Left cardiac atrium (tissue), 4 donors: ENCODE measurements around the gene HDAC4. TPM values are rescaled to one million over a fixed set of nuclear protein-coding genes. Genes with fewer than 3 reads are reported as not detected.

Source experiments
- ATAC-seq, 2 donors: fragments of 200-7000 bp; cut with Tn5 transposase; one replicate each; pipeline ENCODE4 v1.9.1; 2020; ENCODE audit warnings: mild to moderate bottlenecking in 2 of 2, moderate library complexity in 2 of 2
- DNase-seq: peaks from one replicate; pipeline ENCODE4 v3.0.0-alpha.2; 2020
- intact Hi-C, 2 donors: fragments of 100-400 bp; cut with DNase I; formaldehyde crosslinking; loops; one replicate each; pipeline versions ENCODE4 v1.14.1 to v1.15.1; 2022 to 2023
- total RNA-seq, 2 donors: library from RNA; stranded (reverse); fragmentation: NEBNext Ultra II Directional; extraction: Animal tissue kit (Norgen Biotek cat#: 25700); gene quantifications; one replicate each; pipeline ENCODE4 v1.2.1, GENCODE V29; 2021
- donor health status: DM: no; HTN: yes; CAD: no.
- donor health status: DM: no; HTN: yes; CAD: no; lungs with severe emphysema.
- donor health status: DM: yes; HTN: yes; CAD: no.
- donor health status: Dilated cardiomyopathy.

HDAC4 gene
- total RNA-seq, 2 donors from 2014 or later: 25.6 to 31.2 TPM

DNA sequence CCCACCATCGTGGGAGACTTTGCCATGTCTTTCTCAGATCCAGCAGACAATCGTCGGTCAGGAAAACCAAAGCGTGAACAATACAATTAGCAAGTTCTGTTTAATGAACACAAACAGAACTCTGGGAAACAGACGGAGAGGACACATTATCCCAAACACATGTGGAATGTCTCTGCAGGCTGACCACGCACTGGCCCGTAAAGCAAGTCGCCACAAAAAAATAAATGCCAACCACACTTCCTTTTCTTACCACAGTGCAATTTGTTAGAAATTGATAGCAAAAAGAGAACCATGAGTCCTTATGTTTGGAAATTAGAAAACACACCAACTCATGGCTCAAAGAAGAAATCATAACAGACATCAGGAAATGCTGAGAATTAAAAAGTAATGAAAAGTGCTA is 342.1 kb downstream of the HDAC4 start:
- intact Hi-C loops: no loop called here

DNA sequence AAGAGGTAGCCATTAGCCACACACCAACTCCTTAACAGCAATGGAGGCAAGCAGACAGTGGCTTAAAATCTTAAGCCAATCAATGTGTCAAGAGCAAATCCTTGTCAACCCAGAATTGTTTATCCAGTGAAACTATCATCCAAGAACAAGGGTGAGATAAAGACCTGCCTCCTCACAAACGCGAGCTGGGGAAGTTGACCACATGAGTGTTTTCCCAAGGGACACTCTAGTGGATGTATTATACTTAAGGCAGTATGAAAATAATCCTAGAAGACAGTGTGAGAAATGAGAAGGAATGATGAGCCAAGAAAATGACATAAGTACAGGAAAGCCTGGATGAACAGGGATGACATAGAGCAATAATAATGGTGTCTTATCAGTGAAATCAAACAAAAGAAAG is 343.3 kb downstream of the HDAC4 start:
- no peak for DNase-seq
- intact Hi-C loops: no loop called here
- ATAC-seq: no peak

More for the DNA sequence above, 342.1 kb downstream of the HDAC4 start:
- DNase-seq (no peak), ATAC-seq (no peak)

DNA sequence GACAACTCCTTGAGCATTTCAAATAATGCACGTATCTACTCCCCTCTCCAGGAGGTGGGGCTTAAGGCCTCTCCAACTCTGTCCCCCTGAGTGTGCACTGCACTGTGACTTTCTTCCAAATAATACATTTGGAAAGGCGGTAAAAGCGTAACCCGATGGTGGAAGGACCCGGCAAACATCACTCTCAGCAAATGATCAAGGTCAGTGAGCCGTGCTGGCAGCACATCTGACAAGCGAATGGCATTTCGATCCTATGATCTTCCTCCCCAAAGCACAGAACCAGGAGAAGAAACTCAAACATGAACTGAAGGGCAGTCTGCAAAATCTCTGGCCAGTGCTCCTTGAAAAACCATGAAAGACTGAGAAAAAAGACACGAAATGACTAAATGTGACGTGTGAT is 344.2 kb downstream of the HDAC4 start:
- ATAC-seq (no peak), DNase-seq (no peak)
- intact Hi-C loops: no loop called here

DNA sequence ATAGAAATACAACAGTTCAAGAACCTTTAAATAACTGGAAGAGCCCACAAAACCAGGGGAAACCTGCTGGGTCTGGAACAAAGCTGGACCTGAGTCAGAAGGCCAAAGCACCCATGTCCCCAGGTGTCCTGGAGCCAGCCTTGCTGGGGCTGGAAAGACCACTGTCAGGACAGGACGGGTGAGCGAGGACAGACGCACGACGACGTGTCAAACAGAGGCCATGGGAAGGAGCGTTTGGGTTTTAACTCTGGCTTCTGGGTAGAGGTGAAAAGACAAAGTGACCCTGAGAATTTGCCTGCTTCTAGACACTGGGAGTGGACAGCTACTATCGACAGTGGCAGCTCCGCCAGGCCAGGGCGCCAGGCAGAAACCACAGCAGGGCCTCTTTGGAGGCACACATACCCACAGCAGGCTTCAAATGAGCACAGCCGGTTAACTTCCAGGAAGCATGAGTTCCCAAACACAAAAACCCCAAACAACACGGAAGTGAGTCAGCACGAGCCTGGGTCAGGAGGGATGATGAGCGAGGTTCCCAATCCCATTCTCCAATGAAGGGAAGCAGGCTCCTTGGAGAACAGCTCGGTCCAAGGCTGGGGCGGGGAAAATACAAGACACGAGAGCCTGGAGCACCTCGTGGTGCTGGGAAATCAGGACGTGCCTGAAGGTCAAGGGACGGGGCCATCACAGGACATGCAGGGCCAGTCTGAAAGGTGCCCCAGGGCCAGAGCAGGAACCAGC is 344.9 kb downstream of the HDAC4 start:
- peak; percentile 9 for DNase-seq
- intact Hi-C loops: no loop called here

DNA sequence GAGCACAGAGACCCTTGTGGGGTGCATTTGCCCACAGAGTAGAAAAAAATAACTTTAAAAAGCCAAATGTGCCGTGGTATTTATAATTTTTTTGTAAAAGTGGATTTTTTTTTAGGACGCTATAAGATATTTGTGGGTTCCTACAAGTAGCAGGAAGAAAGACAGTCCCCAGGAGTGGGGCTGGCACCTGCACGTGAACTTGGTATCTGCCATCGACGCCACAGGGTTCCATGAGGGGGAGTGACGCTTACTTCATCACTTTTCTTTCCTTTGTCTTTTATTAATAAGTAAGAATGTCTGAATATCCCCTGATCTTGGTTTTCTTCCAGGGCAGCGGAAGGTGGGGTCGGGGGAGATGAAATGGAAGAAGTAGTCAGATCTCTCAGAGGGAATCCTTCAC is 345.9 kb downstream of the HDAC4 start:
- intact Hi-C loops: no loop called here
- ATAC-seq (no peak), DNase-seq (no peak)

More for the DNA sequence above, 344.9 kb downstream of the HDAC4 start:
- ATAC-seq: no peak

DNA sequence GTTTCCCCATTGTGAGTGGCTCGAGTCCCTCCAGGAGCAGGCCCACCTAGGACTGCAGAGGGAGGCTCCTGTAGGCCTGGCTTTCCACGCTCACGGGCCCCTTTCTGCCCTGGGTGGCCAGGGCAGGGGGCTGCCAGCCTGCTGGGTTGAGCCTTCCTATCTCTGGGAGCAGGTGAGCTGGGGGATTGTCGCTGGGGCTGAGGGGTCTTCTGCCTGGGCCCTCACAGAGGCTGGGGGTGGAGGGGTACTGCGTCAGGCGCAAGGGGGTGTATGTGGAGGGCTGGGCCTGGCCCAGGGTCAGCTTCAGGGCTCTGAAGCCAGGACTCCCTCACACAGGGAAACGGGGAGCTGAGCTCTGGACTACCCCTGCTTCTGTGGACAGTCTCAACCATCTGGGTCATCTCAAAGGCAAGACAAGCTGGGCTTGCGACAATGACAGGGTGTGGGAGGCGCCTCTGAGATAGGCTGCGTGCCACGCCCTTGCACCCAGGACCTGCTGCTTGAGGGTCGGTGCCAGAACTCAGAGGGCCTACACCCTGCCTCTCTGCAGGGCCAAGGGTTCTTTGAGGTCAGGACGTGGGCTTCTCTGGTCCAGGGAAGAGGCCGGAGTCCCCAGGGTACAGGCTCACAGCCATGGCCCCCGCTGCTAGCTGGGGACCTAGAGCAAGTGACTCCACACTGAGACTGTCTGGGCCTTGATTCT is 346.9 kb downstream of the HDAC4 start:
- intact Hi-C loops: no loop called here
- no peak for DNase-seq
- peak; percentile 40 to 47 for ATAC-seq

DNA sequence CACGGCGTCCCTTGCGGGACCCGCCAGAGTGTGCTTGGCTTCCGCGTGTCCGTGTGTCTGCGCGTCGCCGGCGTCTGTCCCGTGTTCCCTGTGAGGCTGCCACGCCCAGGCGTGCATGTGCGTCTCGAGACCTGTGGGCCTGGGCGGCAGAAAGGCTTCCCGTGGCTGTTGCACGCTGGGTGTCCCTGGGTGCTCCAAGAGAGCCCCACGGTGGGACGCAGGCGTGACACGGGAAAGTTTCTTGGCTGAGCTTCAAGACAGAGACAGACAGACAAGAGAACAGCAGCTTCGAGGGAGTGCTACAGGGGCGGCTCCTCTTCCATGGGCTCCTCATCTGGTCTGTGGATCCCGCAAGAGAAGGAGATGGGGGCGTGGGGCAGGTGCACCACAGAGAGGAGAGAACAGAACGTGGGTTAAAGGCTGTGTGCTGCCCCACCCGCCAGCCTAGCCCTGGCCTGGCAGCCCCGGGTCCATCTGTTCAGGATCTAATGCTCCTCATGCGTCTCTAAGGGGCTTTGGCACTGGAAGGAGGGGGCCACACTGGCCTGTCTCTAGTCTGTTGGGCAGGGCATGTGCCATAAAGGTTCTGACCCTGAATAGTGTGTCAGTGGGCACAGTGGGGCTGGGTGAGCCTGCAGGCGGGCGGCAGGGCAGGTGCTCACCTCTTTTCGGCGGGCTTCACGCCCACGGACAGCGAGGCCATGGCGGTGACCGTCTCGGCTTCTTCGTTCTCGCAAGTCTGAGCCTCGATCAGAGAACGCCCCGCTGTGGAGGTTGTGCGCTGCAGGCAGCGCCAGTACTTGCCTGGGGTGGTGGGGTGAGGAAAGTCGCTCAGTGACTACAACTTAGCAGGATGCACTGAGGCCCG is 347.8 kb downstream of the HDAC4 start:
- no peak for DNase-seq
- intact Hi-C loops: no loop called here
- no peak for ATAC-seq

DNA sequence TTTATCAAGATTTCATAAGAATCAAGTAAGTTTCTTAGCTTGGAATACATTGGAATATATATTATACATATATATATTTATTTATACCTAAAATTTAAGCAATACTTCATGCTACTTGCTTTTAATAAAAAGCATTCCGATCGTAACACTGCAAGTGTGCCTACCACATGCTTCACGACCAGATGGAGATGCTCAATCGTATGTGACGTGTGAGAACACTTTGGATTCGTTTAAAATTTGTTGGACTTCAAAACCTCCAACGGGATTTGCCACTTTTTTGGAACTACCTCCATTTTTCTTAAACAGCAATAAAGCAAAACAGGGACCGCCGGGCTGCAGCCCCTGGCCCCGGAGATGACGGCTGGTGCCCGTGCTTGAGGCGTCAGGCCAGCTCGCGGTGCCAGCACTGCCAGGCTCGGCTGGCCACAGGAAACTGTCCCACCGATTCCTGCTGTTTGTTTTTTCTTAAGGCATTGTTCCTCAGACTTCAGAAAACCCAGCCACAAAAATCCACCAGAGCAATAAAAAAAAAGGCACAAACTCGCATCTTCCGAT is 348.9 kb downstream of the HDAC4 start:
- DNase-seq: no peak

DNA sequence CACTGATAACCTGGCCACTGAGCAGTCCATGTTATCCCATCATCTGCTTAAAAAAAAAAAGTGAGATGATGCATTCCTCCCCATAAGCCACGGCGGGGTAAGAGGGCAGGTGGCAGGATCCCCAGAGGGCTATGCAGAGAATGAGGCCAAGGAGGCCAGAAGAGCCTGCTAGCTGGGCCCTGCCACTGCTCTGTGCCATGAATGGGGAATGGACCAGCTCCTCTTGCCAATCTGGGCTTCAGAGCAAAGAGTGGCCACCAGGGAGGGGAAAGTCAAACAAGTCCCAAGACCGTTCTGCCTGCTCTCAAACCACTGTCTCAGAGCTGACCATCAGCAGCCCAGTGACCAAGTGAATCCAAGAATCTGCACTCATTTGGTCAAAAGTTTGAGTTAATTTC is 350.6 kb downstream of the HDAC4 start:
- ATAC-seq (no peak), DNase-seq (no peak)
- intact Hi-C loops: no loop called here

More for the DNA sequence above, 348.9 kb downstream of the HDAC4 start:
- no peak for ATAC-seq
- intact Hi-C loops: no loop called here

DNA sequence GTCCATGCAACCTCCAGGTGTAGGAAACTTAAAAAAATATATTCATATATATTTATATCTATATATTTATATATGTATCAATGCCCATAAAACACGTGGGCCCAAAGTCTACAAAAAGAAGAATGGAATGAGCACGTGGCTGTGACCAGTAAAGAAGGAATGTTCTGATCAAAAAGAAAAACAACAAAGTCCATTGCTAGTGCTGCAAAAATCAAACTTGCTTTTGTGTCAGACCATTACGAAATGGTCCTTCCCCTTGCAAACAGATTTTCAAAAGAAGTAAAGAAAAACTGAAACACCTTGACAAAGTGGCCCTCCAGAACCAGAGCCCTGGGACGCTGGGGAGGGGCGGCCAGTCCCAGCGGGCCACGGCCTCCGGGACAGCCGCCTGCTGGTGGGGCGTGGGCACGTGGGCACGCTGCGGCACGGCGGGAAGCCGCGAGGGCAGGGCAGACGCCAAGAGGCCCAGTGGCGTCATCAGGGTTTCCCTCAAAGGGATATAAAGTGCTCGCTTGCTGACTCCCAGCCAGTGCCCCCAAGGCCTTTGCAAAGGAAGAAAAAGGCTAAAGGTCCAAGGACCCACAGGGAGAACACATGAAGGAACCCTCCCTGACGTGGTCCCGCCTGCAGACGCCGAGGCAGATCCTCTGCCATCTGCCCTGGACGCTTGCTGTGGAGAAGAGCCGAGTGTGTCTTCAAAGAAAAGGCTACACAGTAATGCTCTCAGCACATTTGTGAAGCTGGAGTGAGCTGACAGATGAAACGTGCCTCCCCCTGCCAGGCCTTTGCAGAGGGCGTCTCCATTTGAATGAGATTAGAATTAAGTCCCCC is 351.2 kb downstream of the HDAC4 start:
- no peak for ATAC-seq
- no peak for DNase-seq
- intact Hi-C loops: no loop called here

DNA sequence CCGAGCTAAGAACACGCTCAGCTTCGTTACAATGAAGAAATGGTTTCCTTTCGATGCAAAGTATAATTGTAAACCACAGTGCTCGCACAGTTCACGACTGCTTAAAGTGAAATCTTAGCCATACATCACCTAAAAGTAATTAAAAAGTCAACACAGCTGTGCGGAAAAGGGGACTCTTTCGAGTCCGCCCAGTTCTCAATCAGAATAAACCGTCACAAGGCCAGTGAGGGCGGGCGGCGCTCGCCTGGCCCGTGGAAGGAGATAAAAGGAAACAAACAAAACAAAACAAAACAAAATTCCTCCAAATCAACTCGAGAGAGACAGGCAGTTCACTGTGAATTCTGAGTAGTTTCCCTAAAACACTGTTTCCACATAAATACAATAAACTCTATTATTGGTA is 352.1 kb downstream of the HDAC4 start:
- DNase-seq (no peak), ATAC-seq (no peak)
- intact Hi-C loops: no loop called here

DNA sequence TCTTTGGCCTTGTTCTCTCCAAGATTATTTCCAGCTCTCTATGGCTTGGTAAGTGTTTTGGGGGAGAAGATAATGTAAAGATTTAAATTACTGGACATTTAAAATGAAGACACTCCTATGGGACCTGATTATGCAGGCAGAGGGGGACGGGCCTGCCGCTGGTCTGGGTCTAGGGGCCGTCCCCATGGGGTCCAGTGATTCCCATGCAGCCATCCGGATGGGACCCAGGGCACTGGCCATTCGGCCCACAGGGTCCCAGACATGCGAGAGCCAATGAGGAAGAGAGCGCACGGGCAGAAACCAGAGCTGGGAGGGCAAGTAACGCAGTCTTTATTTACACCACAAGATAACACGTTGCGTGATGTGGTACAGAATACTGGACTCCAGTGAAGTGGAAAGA is 353.0 kb downstream of the HDAC4 start:
- DNase-seq (no peak), ATAC-seq (no peak)
- intact Hi-C loops: no loop called here

DNA sequence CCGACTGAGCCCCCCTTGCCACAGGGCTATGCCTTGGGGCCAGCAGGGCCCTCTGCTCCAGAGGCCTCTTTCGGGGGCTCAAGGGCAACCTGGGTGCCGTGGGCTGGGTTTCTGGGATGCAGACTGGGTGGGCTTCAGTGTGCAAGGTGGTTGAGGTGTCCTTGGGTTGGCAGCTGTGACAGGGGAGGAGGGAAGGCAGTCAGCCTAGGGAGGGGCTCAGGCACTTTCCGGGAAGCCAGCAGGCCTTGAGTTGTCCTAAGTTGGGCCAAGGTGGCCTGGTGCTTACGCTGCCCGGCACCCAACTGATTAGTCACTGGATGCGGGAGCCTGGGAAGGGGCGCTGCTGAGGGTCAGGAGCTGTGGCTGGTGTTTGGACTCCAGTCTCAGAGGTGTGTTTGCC is 353.4 kb downstream of the HDAC4 start:
- DNase-seq: no peak
- intact Hi-C loops: no loop called here
- no peak for ATAC-seq

DNA sequence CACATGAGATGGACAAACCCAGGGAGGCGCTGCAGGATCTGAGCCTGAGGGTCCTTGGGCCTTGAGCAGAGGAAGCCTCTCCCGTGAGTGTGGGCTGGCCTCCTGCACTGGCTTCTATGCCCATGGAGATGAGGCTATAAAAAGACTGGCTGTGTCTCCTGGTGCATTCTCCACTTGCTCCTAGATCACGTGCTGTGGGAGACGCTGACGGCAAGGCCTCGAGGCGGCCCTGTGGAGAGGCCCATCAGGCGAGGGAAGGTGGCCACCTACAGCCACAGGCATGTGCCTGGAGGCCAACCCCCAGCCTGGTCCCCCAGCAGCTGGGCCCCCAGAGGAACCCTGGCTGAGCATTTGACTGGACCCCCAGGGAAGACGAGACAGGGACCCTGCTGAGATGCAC is 354.0 kb downstream of the HDAC4 start:
- ATAC-seq: no peak
- peak; percentile 8 for DNase-seq
- intact Hi-C loops: no loop called here

DNA sequence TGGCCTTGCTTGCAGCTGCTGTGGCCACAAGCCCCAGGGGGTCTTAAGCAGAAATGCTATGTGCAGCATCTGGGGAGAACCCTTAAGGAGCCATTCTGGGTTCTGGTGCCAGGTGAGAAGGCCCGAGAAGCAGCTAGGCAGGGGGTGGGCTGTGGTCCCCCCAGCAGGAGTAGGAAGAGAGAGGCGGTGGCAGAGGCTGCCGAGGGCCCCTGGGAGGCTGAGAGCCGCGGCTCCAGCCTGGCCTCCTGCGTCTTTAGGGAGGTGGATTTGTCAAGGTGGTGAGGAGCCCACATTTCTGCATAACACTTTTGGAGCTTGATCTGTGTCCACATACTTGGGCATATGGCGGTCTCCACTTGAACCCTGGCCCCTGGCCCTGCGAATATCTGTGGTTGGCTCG is 356.5 kb downstream of the HDAC4 start:
- ATAC-seq: no peak
- DNase-seq: peak; percentile 5
- intact Hi-C loops: no loop called here

DNA sequence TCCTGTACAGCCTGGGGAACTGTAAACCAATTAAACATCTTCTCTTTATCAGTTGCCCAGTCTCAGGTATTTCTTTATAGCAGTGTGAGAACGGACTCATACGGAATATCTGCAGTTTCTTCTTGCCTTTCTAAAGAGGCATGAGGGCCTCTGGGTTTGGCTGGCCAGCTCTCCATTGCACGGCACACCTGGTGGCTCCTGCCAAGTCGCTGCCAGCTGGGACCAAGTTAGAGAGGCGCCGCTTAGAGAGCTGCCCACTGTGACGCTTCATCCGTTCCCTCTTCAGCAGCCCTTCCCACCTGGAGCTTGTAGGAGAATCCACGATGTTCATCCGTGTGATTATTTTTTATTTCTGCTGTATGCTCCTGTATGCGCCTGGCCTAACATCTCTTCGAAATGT is 357.5 kb downstream of the HDAC4 start:
- intact Hi-C loops: no loop called here
- ATAC-seq: no peak
- peak; percentile 1 for DNase-seq

DNA sequence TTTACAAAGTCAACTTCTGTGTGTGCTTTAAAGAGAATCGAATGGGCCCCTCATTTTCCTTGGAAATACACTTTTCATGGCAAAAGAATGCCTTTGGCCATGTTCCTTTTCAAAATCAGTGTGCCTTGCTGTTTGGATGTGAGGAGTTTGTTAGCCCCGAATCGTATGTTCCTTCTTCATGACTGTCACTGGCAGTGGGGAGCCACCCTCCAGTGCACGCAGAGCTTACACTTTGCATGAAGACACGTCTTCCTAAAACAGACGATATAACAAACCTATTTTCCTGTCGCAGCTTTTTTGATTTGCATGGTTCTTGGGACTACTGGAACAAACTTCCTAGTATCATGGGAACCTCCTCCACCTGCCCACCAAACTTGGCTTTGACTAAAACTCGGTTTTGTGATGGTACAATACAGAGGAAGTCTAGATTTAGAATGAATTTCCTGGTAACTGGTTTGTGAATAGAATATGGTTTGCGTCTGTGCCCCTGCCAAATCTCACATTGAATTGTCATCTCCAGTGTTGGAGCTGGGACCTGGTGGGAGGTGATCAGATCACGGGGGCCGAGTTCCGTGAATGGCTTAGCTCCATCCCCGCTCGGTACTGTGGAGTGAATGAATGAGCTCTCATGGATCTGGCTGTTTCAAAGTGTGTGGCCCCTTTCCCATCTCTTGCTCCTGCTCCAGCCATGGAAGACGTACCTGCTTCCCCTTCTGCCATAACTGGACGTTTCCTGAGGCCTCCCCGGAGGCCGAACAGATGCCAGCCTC is 358.1 kb downstream of the HDAC4 start:
- peak; percentile 1 for DNase-seq
- no peak for ATAC-seq
- intact Hi-C loops: no loop called here

DNA sequence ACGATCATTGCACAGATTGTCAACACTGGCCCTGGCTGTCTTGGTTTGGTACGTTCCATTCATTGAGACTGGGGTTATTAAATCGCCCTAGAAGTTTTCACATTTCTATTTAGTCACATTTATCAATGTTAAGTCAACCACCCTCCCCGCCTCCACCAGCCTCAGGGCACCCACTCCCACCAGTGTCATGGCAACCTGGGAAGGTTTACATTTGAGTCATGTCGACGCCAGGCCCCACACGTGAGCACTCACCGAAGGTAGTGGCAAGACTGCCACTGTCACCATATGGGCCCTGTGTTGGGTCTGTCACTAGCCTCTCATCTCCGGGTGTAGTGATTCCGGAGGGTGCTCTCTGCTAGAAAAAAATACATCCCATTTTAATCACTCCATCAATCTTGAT is 358.8 kb downstream of the HDAC4 start:
- DNase-seq: no peak
- ATAC-seq: no peak
- intact Hi-C loops: no loop called here
